OCI-LY7 (cell line): ENCODE results near the gene FRG2. TPM values are rescaled to one million over a fixed set of nuclear protein-coding genes. Genes with fewer than 3 reads are reported as not detected.
"Not testable (repeated sequence)": the region's sequence is repeated elsewhere in the genome, so short reads cannot be mapped to it uniquely, and the experiment has no call there.

Source experiments
- Bru-seq: library from RNA; stranded (reverse); fragments of 400-500 nt; gene quantifications from one replicate; lab custom pipeline; 2021; lab: Mats Ljungman, UMichigan
- BruChase-seq, 2 experiments: library from RNA; stranded (reverse); fragments of 400-500 nt; gene quantifications; one replicate each; lab custom pipeline; 2021; lab: Mats Ljungman, UMichigan
- BruUV-seq: library from RNA; stranded (reverse); fragments of 400-500 nt; replicated peaks from 2 replicates; lab custom pipeline; 2021; lab: Mats Ljungman, UMichigan
- CTCF ChIA-PET: fragments of 300-600 bp; sonication (Branson Sonifier 250); formaldehyde crosslinking; loops from one replicate; lab custom pipeline; 2022; ENCODE audit warnings: antibody characterized with exemption; ENCODE audit not compliant: unreplicated experiment; lab: Charles Lee
- POLR2A ChIA-PET: fragments of 300-600 bp; sonication (Branson Sonifier 250); formaldehyde crosslinking; loops from one replicate; lab custom pipeline; 2022; ENCODE audit warnings: antibody characterized with exemption; lab: Charles Lee
- DNase-seq: peaks from one replicate; pipeline ENCODE4 v3.0.0-alpha.2; 2015; ENCODE audit warnings: low spot score
- H2AFZ ChIP-seq: fragments of 200-600 bp; sonication (generic), shearing (Covaris generic); 2 replicates; pipeline ENCODE4 v1.6.1; 2014; ENCODE audit warnings: mild to moderate bottlenecking, antibody characterized with exemption, low read length, moderate library complexity
- H3K27ac ChIP-seq: fragments of 200-600 bp; sonication (generic); 2 replicates; pipeline ENCODE4 v1.5.1; 2014; ENCODE audit warnings: mixed run types, low read depth, mild to moderate bottlenecking, moderate library complexity, low read length, inconsistent platforms; ENCODE audit not compliant: poor library complexity, severe bottlenecking
- H3K36me3 ChIP-seq: fragments of 200-600 bp; sonication (generic); 2 replicates; pipeline ENCODE4 v1.6.1; 2014; ENCODE audit warnings: mild to moderate bottlenecking, antibody characterized with exemption, low read length, moderate library complexity, mixed read lengths; ENCODE audit not compliant: insufficient read depth
- H3K4me1 ChIP-seq: fragments of 200-600 bp; sonication (generic); 2 replicates; pipeline ENCODE4 v1.5.1; 2014; ENCODE audit warnings: mild to moderate bottlenecking, low read length; ENCODE audit not compliant: insufficient read depth, poor library complexity, severe bottlenecking
- H3K4me2 ChIP-seq: fragments of 200-600 bp; sonication (generic); 2 replicates; pipeline ENCODE4 v1.6.1; 2014; ENCODE audit warnings: mild to moderate bottlenecking, low read length
- H3K4me3 ChIP-seq: fragments of 200-600 bp; sonication (generic); 2 replicates; pipeline ENCODE4 v1.5.1; 2014; ENCODE audit warnings: mild to moderate bottlenecking, low read depth, low read length; ENCODE audit not compliant: poor library complexity, severe bottlenecking
- H3K79me2 ChIP-seq: fragments of 200-600 bp; sonication (generic); 2 replicates; pipeline ENCODE4 v1.6.1; 2016; ENCODE audit warnings: low read depth, mild to moderate bottlenecking, low read length, moderate library complexity, mixed read lengths; ENCODE audit not compliant: insufficient read depth
- H3K9me2 ChIP-seq: fragments of 200-600 bp; sonication (generic); 2 replicates; pipeline ENCODE4 v1.6.1; 2016; ENCODE audit warnings: mild to moderate bottlenecking, low read length, mixed read lengths; ENCODE audit not compliant: insufficient read depth
- H3K9me3 ChIP-seq: fragments of 200-600 bp; sonication (generic); 2 replicates; pipeline ENCODE4 v1.6.1; 2014; ENCODE audit warnings: mild to moderate bottlenecking, mixed run types, low read length, mixed read lengths
- H4K20me1 ChIP-seq: fragments of 200-600 bp; sonication (generic); 2 replicates; pipeline ENCODE4 v1.6.1; 2014; ENCODE audit warnings: mild to moderate bottlenecking, antibody characterized with exemption, low read length, moderate library complexity, mixed read lengths; ENCODE audit not compliant: insufficient read depth
- intact Hi-C: fragments of 100-400 bp; cut with micrococcal nuclease; formaldehyde crosslinking; loops from one replicate; pipeline ENCODE4 v1.10.0; 2022; ENCODE audit not compliant: unreplicated experiment
- long read RNA-seq: library from polyadenylated mRNA; stranded (forward); transcript quantifications from one replicate; pipeline ENCODE4 v2.0.0, GENCODE V29; 2022
- total RNA-seq, 2 experiments: library from RNA; depleted of rRNA in 1 of 2; stranded (reverse); fragments of >200 nt in 1 of 2; shearing (Covaris generic) in 1 of 2; gene quantifications; 2 replicates each; pipeline ENCODE4 v1.2.3, GENCODE V29; 2014 to 2022

The FRG2 gene
- total RNA-seq (2014; rRNA removed; shearing (Covaris generic)), result not detected in 2 replicates
- total RNA-seq (2022), result not detected in 2 replicates
- Bru-seq, nascent RNA, result not detected
- BruChase-seq, experiment 1, labeled RNA remaining after a 6-hour chase, result not detected
- BruChase-seq, experiment 2, labeled RNA remaining after a 2-hour chase, result not detected
- long read RNA-seq, result 0 reads

DNA sequence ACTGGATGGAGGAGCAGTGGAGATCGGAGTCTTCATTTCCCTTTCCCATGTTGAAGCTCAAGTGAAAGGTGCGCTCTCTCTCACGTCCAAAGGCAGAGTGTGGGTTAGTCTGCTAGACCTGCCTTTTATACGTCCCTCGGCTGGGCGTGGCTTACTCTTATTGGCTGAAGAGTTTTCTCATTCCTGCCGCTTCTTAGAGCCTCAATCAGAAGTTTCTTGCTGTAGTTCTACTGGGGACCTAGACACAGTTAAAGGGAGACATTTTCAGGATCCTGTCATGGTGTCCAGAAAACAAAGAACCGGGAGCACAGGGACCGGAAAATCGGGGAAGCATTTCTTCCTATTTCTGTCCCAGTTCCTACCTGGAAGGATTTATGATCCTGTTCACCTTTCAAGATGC, at the start of gene FRG2:
FRG2 (minus strand) TSS at position 101 of the 400 bp plus-strand sequence; CDS start at position 49, 52 bp downstream.
- intact Hi-C loops, POLR2A ChIA-PET, H3K9me3 ChIP-seq, H3K4me1 ChIP-seq, H3K27ac ChIP-seq, CTCF ChIA-PET, DNase-seq, H3K9me2 ChIP-seq, H3K36me3 ChIP-seq, H2AFZ ChIP-seq, H3K4me2 ChIP-seq, H4K20me1 ChIP-seq, BruUV-seq, H3K79me2 ChIP-seq, H3K4me3 ChIP-seq: not testable (repeated sequence)

DNA sequence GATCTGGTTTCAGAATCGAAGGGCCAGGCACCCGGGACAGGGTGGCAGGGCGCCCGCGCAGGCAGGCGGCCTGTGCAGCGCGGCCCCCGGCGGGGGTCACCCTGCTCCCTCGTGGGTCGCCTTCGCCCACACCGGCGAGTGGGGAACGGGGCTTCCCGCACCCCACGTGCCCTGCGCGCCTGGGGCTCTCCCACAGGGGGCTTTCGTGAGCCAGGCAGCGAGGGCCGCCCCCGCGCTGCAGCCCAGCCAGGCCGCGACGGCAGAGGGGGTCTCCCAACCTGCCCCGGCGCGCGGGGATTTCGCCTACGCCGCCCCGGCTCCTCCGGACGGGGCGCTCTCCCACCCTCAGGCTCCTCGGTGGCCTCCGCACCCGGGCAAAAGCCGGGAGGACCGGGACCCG, 41.3 kb upstream of the FRG2 start:
- intact Hi-C loops, POLR2A ChIA-PET: not testable (repeated sequence)

DNA sequence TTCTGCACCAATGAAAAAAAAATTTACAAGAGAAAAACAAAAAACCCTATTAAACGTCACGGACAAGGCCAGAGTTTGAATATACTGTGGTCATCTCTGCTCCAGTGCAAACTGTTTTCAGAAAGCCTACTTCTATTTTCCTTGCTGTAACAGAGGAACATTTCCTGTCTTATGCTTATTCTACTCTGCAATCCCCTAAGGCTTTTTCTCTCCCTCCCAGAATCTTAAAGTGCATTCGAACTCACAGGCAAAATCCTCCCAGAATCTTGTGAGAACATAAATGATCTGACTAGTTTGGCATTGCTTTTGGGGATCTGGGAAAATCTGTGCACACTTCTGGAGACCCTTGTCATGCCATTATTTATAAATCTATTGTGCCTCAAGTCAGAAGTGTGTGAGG, 37.7 kb upstream of the FRG2 start:
- intact Hi-C loops, POLR2A ChIA-PET, H3K4me3 ChIP-seq, H4K20me1 ChIP-seq, H3K79me2 ChIP-seq, H2AFZ ChIP-seq, H3K36me3 ChIP-seq, BruUV-seq, H3K9me3 ChIP-seq, CTCF ChIA-PET, H3K4me2 ChIP-seq, DNase-seq, H3K9me2 ChIP-seq, H3K4me1 ChIP-seq, H3K27ac ChIP-seq: not testable (repeated sequence)

More for the DNA sequence above, 41.3 kb upstream of the FRG2 start:
- CTCF ChIA-PET, H3K4me2 ChIP-seq, DNase-seq, H2AFZ ChIP-seq, H3K9me2 ChIP-seq, H3K79me2 ChIP-seq, H3K36me3 ChIP-seq, BruUV-seq, H4K20me1 ChIP-seq, H3K4me1 ChIP-seq, H3K4me3 ChIP-seq, H3K9me3 ChIP-seq, H3K27ac ChIP-seq: not testable (repeated sequence)

DNA sequence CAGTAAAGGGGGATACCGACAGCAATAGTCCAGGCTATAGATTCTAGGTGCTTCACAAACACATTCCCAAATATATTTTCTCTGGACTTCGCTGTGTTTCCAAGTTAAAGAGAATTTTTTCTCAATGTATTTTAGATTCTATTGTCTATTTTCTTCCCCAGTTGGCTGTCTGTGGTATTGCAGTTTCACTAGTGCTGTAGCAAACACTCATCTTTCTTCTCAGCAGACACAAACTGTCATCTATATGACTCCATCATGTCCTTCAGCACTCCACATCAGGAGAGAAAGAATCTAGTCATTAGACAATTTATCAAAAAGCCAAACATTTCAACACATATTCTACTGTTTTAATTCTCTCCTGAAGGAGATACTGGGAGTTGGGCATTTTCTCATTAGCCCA, 37.3 kb upstream of the FRG2 start, which contains the start of gene DBET:
DBET (plus strand) TSS at position 161 of the 400 bp plus-strand sequence.
- H3K4me3 ChIP-seq, BruUV-seq, H3K36me3 ChIP-seq, H2AFZ ChIP-seq, POLR2A ChIA-PET, H3K4me1 ChIP-seq, H3K9me3 ChIP-seq, H3K9me2 ChIP-seq, intact Hi-C loops, DNase-seq, CTCF ChIA-PET, H3K4me2 ChIP-seq, H3K79me2 ChIP-seq, H4K20me1 ChIP-seq, H3K27ac ChIP-seq: not testable (repeated sequence)

DNA sequence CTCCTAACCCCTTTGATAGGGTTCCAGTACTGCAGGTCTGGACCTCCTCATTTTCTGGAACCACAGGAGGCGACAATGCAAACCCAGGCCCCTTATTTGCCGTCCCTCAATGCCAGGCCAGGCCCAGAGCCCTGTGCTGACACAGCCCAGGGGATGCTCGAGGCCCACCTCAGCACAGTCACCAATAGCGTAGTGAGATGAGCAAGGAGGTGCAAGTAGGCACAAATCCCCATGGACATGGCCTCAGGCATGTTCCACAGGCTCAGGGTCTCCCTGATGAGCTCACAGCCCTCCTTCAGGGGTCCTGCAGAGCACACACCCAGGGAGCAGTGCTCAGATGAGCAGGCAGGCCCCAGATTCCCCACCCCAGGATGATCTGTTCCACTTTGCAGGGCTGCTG, 31.9 kb upstream of the FRG2 start:
- intact Hi-C loops, H3K9me2 ChIP-seq, H3K27ac ChIP-seq, H3K4me2 ChIP-seq, H3K4me3 ChIP-seq, BruUV-seq, H3K36me3 ChIP-seq, H3K79me2 ChIP-seq, H4K20me1 ChIP-seq, H2AFZ ChIP-seq, H3K9me3 ChIP-seq, DNase-seq, H3K4me1 ChIP-seq, CTCF ChIA-PET, POLR2A ChIA-PET: not testable (repeated sequence)

DNA sequence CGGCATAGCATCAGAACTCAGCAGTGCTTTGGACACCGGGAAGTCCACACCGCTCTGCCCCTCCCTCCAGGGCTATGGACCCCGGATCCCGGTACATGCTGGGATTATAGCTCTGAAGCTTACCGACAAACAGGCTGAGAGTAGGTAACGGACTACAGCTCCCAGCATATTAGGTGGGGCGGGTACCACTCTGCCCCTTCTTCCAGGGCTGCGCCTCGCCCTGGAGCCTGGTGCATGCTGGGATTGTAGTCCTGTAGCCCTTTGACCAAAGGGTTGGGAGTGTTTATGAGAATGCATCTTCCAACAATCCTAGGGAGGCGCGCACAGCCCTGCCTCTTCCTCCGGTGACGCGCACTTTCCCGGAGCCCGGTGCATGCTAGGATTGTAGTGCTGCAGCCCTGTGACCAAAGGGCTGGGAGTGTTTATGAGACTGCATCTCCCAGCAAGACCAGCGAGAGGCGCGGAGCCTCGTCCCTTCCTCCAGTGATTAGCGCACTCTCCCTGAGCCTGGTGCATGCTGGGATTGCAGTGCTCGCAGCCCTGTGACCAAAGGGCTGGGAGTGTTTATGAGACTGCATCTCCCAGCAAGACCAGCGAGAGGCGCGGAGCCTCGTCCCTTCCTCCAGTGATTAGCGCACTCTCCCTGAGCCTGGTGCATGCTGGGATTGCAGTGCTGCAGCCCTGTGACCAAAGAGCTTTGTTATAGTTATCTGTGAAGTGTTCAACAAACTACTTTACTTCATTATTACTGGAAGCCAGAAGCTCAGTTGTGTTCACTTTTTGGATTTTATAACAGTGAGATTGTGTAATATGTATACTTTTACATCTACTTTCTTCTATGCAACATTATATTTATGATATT, 22.6 kb upstream of the FRG2 start:
- H3K27ac ChIP-seq, H3K4me2 ChIP-seq, H3K4me3 ChIP-seq, H3K79me2 ChIP-seq, BruUV-seq, H2AFZ ChIP-seq, H3K36me3 ChIP-seq, H4K20me1 ChIP-seq, H3K9me3 ChIP-seq, CTCF ChIA-PET, intact Hi-C loops, H3K9me2 ChIP-seq, H3K4me1 ChIP-seq, DNase-seq, POLR2A ChIA-PET: not testable (repeated sequence)
